HCT116 (cell line): ENCODE measurements around the gene FOXD2.

ENCODE experiments used
- CEBPB ChIP-seq: IDR thresholded peaks from 2 replicates; pipeline ENCODE4 v1.6.1; 2012; ENCODE audit warnings: low read depth
- CTCF ChIP-seq, 3 experiments: fragments of 200-600 bp in 1 of 3; sonication (generic) in 1 of 3; IDR thresholded peaks in 2 of 3; conservative IDR thresholded peaks in 1 of 3; 2 replicates each; pipeline ENCODE4 v1.5.1; 2012 to 2017; ENCODE audit warnings: low read depth in 2 of 3, low read length in 2 of 3, antibody characterized with exemption in 1 of 3, borderline replicate concordance in 1 of 3, control low read depth in 1 of 3, mild to moderate bottlenecking in 1 of 3, mixed read lengths in 1 of 3, mixed run types in 1 of 3, moderate library complexity in 1 of 3; ENCODE audit not compliant: insufficient read depth in 1 of 3
- EGR1 ChIP-seq: IDR thresholded peaks from 2 replicates; pipeline ENCODE4 v1.6.1; 2012; ENCODE audit warnings: low read depth
- EZH2 ChIP-seq: fragments of 200-600 bp; sonication (generic); IDR thresholded peaks from 2 replicates; pipeline ENCODE4 v1.6.1; 2017; ENCODE audit warnings: antibody characterized with exemption, mixed run types
- EZH2phosphoT487 ChIP-seq: fragments of 200-600 bp; IDR thresholded peaks from 2 replicates; pipeline ENCODE4 v1.6.1; 2018; ENCODE audit warnings: antibody characterized with exemption, borderline replicate concordance
- MAX ChIP-seq: IDR thresholded peaks from 2 replicates; pipeline ENCODE4 v1.6.1; 2012
- POLR2A ChIP-seq: IDR thresholded peaks from 2 replicates; pipeline ENCODE4 v1.7.0; 2011; ENCODE audit warnings: borderline replicate concordance; ENCODE audit not compliant: insufficient read depth, insufficient read length; ENCODE audit errors: extremely low read depth
- POLR2AphosphoS5 ChIP-seq: IDR thresholded peaks from 2 replicates; pipeline ENCODE4 v1.6.1; 2011; ENCODE audit warnings: mild to moderate bottlenecking, low read depth, low read length, moderate library complexity
- RAD21 ChIP-seq: IDR thresholded peaks from 2 replicates; pipeline ENCODE4 v1.6.1; 2012; ENCODE audit warnings: low read depth, mild to moderate bottlenecking
- TF ChIP-seq, protein P1 (sequence below): IDR thresholded peaks from 2 replicates; pipeline ENCODE4 v1.6.1; 2012; ENCODE audit warnings: low read depth

DNA sequence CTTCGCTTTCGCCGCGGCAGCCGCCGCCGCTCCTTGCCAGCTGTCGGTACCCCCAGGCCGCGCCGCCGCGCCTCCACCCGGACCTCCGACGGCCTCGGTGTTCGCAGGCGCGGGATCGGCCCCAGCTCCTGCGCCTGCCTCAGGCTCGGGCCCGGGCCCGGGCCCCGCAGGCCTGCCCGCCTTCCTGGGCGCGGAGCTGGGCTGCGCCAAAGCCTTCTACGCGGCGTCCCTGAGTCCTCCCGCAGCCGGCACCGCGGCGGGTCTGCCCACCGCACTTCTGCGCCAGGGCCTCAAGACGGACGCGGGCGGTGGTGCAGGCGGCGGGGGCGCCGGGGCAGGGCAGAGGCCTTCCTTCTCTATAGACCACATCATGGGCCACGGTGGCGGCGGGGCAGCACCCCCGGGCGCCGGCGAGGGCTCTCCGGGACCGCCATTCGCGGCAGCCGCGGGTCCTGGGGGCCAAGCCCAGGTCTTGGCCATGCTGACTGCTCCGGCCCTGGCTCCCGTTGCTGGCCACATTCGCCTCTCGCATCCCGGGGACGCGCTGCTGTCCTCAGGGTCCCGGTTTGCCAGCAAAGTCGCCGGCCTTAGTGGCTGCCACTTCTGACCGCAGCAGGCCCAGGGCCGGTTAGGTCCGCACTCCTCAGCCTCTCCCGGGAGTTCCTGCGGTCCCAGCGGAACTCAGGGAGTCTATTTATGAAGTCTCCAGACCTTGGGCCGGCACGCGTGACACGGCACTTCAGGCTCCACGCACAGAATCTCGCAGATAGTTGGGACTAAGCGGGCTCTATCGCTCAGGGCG, 1.4 kb downstream of the FOXD2 start:
- TF ChIP-seq CTCF (IDR thresholded peaks at IDR 0.05 in 2 of 3, conservative IDR thresholded peaks at IDR 0.05 in 1 of 3; ENCODE audit: borderline replicate concordance in 1 of 3, insufficient read depth in 1 of 3, low read depth in 2 of 3, low read length in 2 of 3), result no peak
- no peak for TF ChIP-seq EZH2phosphoT487
- no peak for TF ChIP-seq EZH2
- no peak for TF ChIP-seq POLR2AphosphoS5
- no peak for TF ChIP-seq EGR1
- no peak for TF ChIP-seq RAD21
- no peak for TF ChIP-seq POLR2A
- TF ChIP-seq, protein P1, sequence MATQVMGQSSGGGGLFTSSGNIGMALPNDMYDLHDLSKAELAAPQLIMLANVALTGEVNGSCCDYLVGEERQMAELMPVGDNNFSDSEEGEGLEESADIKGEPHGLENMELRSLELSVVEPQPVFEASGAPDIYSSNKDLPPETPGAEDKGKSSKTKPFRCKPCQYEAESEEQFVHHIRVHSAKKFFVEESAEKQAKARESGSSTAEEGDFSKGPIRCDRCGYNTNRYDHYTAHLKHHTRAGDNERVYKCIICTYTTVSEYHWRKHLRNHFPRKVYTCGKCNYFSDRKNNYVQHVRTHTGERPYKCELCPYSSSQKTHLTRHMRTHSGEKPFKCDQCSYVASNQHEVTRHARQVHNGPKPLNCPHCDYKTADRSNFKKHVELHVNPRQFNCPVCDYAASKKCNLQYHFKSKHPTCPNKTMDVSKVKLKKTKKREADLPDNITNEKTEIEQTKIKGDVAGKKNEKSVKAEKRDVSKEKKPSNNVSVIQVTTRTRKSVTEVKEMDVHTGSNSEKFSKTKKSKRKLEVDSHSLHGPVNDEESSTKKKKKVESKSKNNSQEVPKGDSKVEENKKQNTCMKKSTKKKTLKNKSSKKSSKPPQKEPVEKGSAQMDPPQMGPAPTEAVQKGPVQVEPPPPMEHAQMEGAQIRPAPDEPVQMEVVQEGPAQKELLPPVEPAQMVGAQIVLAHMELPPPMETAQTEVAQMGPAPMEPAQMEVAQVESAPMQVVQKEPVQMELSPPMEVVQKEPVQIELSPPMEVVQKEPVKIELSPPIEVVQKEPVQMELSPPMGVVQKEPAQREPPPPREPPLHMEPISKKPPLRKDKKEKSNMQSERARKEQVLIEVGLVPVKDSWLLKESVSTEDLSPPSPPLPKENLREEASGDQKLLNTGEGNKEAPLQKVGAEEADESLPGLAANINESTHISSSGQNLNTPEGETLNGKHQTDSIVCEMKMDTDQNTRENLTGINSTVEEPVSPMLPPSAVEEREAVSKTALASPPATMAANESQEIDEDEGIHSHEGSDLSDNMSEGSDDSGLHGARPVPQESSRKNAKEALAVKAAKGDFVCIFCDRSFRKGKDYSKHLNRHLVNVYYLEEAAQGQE, result no peak
- TF ChIP-seq MAX, result no peak
- TF ChIP-seq CEBPB, result no peak
